Measurements from ENCODE around the gene ANKS1A. TPM values are rescaled to one million over a fixed set of nuclear protein-coding genes. Genes with fewer than 3 reads are reported as not detected.

ANKS1A gene
- total RNA-seq, 1 experiment from 2014 or later = 14.4 TPM

DNA sequence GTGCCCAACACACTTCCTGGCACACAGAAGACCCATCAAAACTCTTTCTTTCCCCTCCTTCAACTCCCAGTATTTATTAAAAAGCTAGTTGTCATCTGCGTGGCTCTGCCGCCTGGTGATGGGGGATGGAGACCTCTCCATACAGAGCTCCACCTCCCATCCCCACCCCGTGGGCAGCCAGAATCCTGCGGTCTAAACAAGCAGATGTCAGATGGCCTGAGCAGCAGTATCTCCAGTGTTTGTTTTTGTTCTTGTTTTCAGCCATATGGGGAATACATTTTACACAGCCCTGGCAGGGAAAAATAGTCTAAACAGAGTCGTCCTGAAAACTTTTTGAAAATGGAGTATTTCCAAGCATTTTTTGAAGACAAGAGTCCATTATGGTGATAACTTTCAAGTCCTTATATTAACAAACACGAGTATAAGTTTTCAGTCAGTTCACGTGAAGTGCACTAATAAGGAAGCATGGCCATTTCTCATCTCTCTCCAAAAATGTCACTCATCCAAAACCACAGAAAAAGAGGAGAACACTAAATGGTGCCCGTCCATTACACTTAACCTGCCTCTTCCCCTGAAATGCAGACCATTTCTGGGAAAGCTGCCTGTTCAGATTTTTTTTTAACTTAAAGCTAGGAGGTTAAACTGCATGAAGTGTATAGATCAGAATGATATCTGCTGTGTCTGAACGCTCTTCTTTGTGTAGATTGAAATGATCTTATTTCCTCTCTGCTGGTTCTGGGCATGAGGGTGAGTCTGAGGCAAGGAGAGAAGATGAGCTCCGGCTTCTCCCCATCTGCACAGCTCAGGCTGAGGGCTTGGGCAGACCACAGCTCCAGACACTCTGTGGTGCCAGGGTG is 161.1 kb downstream of the ANKS1A start:
- ATAC-seq (no peak), DNase-seq (ENCODE audit: low read depth, low spot score) (no peak)
- Histone ChIP-seq H3K4me1 (ENCODE audit: control insufficient read depth, insufficient read depth, low read length) (peaks cover 8% of the 10 kb centered on the region), H3K36me3 (ENCODE audit: control insufficient read depth, insufficient read depth, low read length) (no peaks in the 10 kb centered on the region), H3K27ac (ENCODE audit: low read length) (no peak overlapping the region), H3K4me3 (ENCODE audit: low read depth in 2 of 2, low read length in 2 of 2) (no peak overlapping the region), H3K27me3 (ENCODE audit: control insufficient read depth, insufficient read depth, low read length) (no peaks in the 10 kb centered on the region), H3K9me3 (ENCODE audit: control insufficient read depth, insufficient read depth, low read depth, low read length) (no peaks in the 10 kb centered on the region)
- intact Hi-C loops (cut with micrococcal nuclease; ENCODE audit: unreplicated experiment) = no loop called here
- TF ChIP-seq, protein P1, sequence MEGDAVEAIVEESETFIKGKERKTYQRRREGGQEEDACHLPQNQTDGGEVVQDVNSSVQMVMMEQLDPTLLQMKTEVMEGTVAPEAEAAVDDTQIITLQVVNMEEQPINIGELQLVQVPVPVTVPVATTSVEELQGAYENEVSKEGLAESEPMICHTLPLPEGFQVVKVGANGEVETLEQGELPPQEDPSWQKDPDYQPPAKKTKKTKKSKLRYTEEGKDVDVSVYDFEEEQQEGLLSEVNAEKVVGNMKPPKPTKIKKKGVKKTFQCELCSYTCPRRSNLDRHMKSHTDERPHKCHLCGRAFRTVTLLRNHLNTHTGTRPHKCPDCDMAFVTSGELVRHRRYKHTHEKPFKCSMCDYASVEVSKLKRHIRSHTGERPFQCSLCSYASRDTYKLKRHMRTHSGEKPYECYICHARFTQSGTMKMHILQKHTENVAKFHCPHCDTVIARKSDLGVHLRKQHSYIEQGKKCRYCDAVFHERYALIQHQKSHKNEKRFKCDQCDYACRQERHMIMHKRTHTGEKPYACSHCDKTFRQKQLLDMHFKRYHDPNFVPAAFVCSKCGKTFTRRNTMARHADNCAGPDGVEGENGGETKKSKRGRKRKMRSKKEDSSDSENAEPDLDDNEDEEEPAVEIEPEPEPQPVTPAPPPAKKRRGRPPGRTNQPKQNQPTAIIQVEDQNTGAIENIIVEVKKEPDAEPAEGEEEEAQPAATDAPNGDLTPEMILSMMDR (IDR thresholded peaks at IDR 0.05) = no peak
- no peak for TF ChIP-seq SIN3A (IDR thresholded peaks at IDR 0.05; ENCODE audit: borderline replicate concordance, insufficient read depth, low read depth, low read length)
- TF ChIP-seq, protein P2, sequence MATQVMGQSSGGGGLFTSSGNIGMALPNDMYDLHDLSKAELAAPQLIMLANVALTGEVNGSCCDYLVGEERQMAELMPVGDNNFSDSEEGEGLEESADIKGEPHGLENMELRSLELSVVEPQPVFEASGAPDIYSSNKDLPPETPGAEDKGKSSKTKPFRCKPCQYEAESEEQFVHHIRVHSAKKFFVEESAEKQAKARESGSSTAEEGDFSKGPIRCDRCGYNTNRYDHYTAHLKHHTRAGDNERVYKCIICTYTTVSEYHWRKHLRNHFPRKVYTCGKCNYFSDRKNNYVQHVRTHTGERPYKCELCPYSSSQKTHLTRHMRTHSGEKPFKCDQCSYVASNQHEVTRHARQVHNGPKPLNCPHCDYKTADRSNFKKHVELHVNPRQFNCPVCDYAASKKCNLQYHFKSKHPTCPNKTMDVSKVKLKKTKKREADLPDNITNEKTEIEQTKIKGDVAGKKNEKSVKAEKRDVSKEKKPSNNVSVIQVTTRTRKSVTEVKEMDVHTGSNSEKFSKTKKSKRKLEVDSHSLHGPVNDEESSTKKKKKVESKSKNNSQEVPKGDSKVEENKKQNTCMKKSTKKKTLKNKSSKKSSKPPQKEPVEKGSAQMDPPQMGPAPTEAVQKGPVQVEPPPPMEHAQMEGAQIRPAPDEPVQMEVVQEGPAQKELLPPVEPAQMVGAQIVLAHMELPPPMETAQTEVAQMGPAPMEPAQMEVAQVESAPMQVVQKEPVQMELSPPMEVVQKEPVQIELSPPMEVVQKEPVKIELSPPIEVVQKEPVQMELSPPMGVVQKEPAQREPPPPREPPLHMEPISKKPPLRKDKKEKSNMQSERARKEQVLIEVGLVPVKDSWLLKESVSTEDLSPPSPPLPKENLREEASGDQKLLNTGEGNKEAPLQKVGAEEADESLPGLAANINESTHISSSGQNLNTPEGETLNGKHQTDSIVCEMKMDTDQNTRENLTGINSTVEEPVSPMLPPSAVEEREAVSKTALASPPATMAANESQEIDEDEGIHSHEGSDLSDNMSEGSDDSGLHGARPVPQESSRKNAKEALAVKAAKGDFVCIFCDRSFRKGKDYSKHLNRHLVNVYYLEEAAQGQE (IDR thresholded peaks at IDR 0.05; ENCODE audit: insufficient read depth in 1 of 2, low read depth in 2 of 2, low read length in 1 of 2) = no peak
- no peak for TF ChIP-seq POLR2AphosphoS5 (IDR thresholded peaks at IDR 0.05; ENCODE audit: low read depth, low read length)
- TF ChIP-seq TCF7L2 (IDR thresholded peaks at IDR 0.05; ENCODE audit: low read depth, low read length) = no peak
- ChIA-PET POLR2A (no interaction called here), CTCF (no interaction called here)
- BruUV-seq (replicated peaks) = no TSS peak
- in situ Hi-C loops (cut with HindIII; ENCODE audit: low pct_unique_long_range_greater_than_20kb, low sequenced_read_pairs) = no loop called here

DNA sequence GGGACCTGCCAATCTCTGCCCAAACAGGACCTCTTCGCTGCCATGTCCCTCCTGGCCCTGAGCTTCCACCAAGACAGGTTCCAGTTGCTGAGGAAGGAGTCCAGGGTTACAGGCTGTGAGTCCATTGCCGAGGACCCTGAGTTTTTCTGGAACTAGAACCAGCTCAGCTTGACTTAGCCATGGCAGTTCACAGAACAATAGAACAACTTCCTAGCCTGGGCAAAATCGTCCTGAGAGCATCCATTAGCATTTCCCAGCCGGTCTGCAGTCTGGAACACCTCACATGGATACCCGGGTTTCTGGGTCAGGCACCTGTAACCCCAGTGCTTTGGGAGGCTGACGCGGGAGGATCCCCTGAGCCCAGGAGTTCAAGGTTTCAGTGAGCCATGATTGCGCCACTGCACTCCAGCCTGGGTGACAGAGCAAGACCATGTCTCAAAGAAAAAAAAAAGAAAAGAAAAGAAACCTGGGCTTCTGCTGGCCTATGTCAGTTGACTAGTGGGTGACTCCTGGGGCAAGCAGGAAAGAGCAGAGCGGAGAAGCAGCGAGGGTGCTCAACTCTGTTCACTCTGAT is 161.8 kb downstream of the ANKS1A start:
- TF ChIP-seq, protein P2 (IDR thresholded peaks at IDR 0.05; ENCODE audit: insufficient read depth in 1 of 2, low read depth in 2 of 2, low read length in 1 of 2) = no peak
- TF ChIP-seq SIN3A (IDR thresholded peaks at IDR 0.05; ENCODE audit: borderline replicate concordance, insufficient read depth, low read depth, low read length) (no peak), TCF7L2 (IDR thresholded peaks at IDR 0.05; ENCODE audit: low read depth, low read length) (no peak), POLR2AphosphoS5 (IDR thresholded peaks at IDR 0.05; ENCODE audit: low read depth, low read length) (no peak)
- TF ChIP-seq, protein P1 (IDR thresholded peaks at IDR 0.05) = no peak
- DNase-seq (ENCODE audit: low read depth, low spot score) (no peak), ATAC-seq (no peak)
- Histone ChIP-seq H3K27me3 (ENCODE audit: control insufficient read depth, insufficient read depth, low read length) (no peaks in the 10 kb centered on the region), H3K27ac (ENCODE audit: low read length) (no peak overlapping the region), H3K9me3 (ENCODE audit: control insufficient read depth, insufficient read depth, low read depth, low read length) (no peaks in the 10 kb centered on the region), H3K4me3 (ENCODE audit: low read depth in 2 of 2, low read length in 2 of 2) (no peak overlapping the region), H3K4me1 (ENCODE audit: control insufficient read depth, insufficient read depth, low read length) (peaks cover 8% of the 10 kb centered on the region), H3K36me3 (ENCODE audit: control insufficient read depth, insufficient read depth, low read length) (no peaks in the 10 kb centered on the region)
- CTCF ChIA-PET = no interaction called here
- in situ Hi-C loops (cut with HindIII; ENCODE audit: low pct_unique_long_range_greater_than_20kb, low sequenced_read_pairs) (no loop called here), intact Hi-C loops (cut with micrococcal nuclease; ENCODE audit: unreplicated experiment) (no loop called here)
- BruUV-seq (replicated peaks) = no TSS peak
- POLR2A ChIA-PET = no interaction called here
